Ishikawa (cell line): ENCODE data around the gene TET1.

Source experiments
- CEBPB ChIP-seq: IDR thresholded peaks from 2 replicates; pipeline ENCODE4 v1.6.1; 2012
- CREB1 ChIP-seq: IDR thresholded peaks from 2 replicates; pipeline ENCODE4 v1.6.1; 2012; ENCODE audit warnings: low read depth
- EGR1 ChIP-seq: IDR thresholded peaks from 2 replicates; pipeline ENCODE4 v1.6.1; 2012
- EP300 ChIP-seq: IDR thresholded peaks from 2 replicates; pipeline ENCODE4 v1.6.1; 2012; ENCODE audit warnings: borderline replicate concordance
- FOXM1 ChIP-seq: IDR thresholded peaks from 2 replicates; pipeline ENCODE4 v1.6.1; 2012; ENCODE audit warnings: low read depth, borderline replicate concordance
- NFIC ChIP-seq: IDR thresholded peaks from 2 replicates; pipeline ENCODE4 v1.6.1; 2012
- RAD21 ChIP-seq: IDR thresholded peaks from 2 replicates; pipeline ENCODE4 v1.6.1; 2012; ENCODE audit warnings: low read depth
- TAF1 ChIP-seq: IDR thresholded peaks from 2 replicates; pipeline ENCODE4 v1.6.1; 2012; ENCODE audit warnings: low read depth, mild to moderate bottlenecking
- TCF12 ChIP-seq: IDR thresholded peaks from 2 replicates; pipeline ENCODE4 v1.6.1; 2012; ENCODE audit warnings: low read depth
- TEAD4 ChIP-seq: IDR thresholded peaks from 2 replicates; pipeline ENCODE4 v1.6.1; 2012
- USF1 ChIP-seq: IDR thresholded peaks from 2 replicates; pipeline ENCODE4 v1.6.1; 2012
- YY1 ChIP-seq: IDR thresholded peaks from 2 replicates; pipeline ENCODE4 v1.6.1; 2012; ENCODE audit warnings: low read depth
- ZBTB7A ChIP-seq: IDR thresholded peaks from 2 replicates; pipeline ENCODE4 v1.6.1; 2012; ENCODE audit warnings: low read depth
- TF ChIP-seq, protein P1 (sequence below): IDR thresholded peaks from 2 replicates; pipeline ENCODE4 v1.6.1; 2012; ENCODE audit warnings: low read depth, mild to moderate bottlenecking
- TF ChIP-seq, protein P2 (sequence below): IDR thresholded peaks from 2 replicates; pipeline ENCODE4 v1.6.1; 2012

Gene TET1

DNA sequence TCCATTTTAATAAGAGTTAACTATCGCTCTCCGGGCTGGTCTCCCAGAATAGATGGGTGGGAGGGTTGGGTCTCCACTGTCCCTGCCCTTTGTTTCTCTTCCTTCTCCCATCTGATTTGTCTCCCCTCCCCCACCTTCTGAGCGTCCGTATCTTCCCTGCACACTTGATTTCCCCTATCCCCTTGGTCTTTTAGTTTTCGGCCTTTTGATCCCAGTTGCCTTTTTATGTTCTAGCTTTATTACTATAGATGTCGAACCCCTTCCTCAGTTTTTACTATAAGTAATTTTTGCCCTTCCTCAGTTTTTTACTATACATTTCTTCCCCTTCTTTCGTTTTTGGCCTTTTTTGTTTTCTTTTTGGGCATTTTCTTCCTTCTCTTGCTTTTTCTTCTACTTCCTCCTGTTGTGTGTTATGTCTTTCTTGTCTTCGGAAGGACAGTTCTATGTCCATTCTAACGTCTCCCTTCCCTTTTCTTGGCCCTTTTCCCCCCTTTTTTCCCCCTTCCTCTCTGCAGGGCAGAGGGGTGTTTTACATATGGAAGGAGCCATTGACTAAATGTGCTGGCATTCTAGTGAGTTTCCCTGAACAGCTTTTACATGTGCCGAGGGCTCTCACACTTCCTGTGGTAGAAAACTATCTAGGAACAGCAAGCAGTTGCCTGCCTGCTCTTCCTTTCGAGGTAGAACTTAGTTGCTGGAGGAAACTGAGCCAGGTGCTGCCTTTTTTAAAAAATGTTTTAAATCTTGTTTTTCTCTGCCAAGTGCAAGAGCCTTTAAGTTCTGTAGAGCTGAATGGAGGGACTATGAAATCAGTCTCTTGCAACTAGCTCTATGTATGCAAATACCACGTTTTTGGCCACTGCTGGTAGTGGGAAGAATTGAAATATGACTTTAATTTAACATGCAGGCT is 2.8 kb downstream of the TET1 start:
- no peak for TF ChIP-seq ZBTB7A
- TF ChIP-seq TEAD4 = no peak
- TF ChIP-seq EGR1 = no peak
- TF ChIP-seq TCF12 = no peak
- TF ChIP-seq RAD21 = no peak
- TF ChIP-seq TAF1 = no peak
- no peak for TF ChIP-seq CEBPB
- TF ChIP-seq, protein P1, sequence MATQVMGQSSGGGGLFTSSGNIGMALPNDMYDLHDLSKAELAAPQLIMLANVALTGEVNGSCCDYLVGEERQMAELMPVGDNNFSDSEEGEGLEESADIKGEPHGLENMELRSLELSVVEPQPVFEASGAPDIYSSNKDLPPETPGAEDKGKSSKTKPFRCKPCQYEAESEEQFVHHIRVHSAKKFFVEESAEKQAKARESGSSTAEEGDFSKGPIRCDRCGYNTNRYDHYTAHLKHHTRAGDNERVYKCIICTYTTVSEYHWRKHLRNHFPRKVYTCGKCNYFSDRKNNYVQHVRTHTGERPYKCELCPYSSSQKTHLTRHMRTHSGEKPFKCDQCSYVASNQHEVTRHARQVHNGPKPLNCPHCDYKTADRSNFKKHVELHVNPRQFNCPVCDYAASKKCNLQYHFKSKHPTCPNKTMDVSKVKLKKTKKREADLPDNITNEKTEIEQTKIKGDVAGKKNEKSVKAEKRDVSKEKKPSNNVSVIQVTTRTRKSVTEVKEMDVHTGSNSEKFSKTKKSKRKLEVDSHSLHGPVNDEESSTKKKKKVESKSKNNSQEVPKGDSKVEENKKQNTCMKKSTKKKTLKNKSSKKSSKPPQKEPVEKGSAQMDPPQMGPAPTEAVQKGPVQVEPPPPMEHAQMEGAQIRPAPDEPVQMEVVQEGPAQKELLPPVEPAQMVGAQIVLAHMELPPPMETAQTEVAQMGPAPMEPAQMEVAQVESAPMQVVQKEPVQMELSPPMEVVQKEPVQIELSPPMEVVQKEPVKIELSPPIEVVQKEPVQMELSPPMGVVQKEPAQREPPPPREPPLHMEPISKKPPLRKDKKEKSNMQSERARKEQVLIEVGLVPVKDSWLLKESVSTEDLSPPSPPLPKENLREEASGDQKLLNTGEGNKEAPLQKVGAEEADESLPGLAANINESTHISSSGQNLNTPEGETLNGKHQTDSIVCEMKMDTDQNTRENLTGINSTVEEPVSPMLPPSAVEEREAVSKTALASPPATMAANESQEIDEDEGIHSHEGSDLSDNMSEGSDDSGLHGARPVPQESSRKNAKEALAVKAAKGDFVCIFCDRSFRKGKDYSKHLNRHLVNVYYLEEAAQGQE = no peak
- no peak for TF ChIP-seq FOXM1
- TF ChIP-seq USF1 = no peak
- TF ChIP-seq NFIC = no peak
- no peak for TF ChIP-seq CREB1

GRCh38 chr10:68564712-68565111 is 4.6 kb downstream of the TET1 start:
- no peak for TF ChIP-seq CEBPB
- TF ChIP-seq YY1 = no peak
- TF ChIP-seq TCF12 = no peak
- no peak for TF ChIP-seq CREB1
- TF ChIP-seq, protein P2, sequence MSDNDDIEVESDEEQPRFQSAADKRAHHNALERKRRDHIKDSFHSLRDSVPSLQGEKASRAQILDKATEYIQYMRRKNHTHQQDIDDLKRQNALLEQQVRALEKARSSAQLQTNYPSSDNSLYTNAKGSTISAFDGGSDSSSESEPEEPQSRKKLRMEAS = no peak
- no peak for TF ChIP-seq NFIC
- TF ChIP-seq, protein P1 = no peak
- TF ChIP-seq EP300 = no peak
- TF ChIP-seq RAD21 = no peak
- no peak for TF ChIP-seq FOXM1
- TF ChIP-seq EGR1 = no peak
- no peak for TF ChIP-seq TAF1
- TF ChIP-seq ZBTB7A = no peak

GRCh38 chr10:68565658-68566057 is 5.5 kb downstream of the TET1 start:
- TF ChIP-seq EGR1 = no peak
- TF ChIP-seq NFIC = no peak
- TF ChIP-seq, protein P1 = no peak
- no peak for TF ChIP-seq YY1

DNA sequence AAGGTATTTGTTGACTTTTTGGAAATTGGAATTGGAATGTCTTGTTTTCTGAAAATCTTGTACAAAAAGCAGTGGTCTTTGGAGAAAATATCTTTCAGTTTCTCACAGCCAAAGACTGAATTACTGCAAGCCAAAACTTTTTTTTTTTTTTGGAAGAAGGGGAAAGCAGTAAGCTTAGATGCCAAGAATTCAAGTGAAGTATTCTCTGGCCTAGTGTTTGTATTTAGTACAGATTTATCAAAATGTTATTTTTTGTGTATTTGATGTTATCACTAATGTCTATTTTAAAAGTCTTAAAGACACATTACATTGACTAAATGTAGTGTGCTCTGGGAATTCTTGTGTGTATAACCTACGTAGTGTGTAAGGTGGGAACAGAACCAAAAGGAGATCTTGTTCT is 6.2 kb downstream of the TET1 start:
- TF ChIP-seq EP300 (no peak), CEBPB (no peak)

DNA sequence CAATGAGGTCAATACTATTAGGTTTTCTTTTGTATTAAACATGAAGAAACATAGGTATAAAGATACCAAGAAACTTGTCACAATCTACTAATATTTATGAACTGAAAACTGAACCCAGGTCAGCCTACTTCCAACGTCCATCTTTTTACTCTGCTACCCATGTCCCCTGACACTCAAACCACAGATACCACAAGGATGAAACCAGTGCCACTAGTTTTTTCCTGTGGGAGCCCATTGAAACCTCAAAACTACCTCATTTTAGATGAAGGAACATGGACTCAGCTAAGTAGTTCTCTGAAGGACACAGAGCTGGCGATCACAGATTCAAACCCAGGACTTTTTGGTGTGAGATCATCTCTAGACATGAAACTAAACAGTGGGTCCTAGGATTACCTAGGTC is 6.8 kb downstream of the TET1 start:
- no peak for TF ChIP-seq TAF1

- TF ChIP-seq, protein P1 = no peak
- TF ChIP-seq, protein P2 = no peak
- no peak for TF ChIP-seq RAD21
- TF ChIP-seq ZBTB7A = no peak
- TF ChIP-seq USF1 = no peak
These were observed 12.0 kb downstream of the TET1 start for GRCh38 chr10:68572151-68572550.
